Smooth muscle cell (in vitro differentiated cells): ENCODE results near the gene SNAPC1. TPM values are rescaled to one million over a fixed set of nuclear protein-coding genes. Genes with fewer than 3 reads are reported as not detected.

Experiments
- DNase-seq: peaks from one replicate; lab custom pipeline; 2025; ENCODE audit not compliant: unreplicated experiment; lab: John Stamatoyannopoulos, UW
- H2AFZ ChIP-seq: fragments of 200-600 bp; sonication (generic); 2 replicates; pipeline ENCODE4 v1.6.0; 2016; ENCODE audit warnings: antibody characterized with exemption, low read depth, mild to moderate bottlenecking
- H3F3A ChIP-seq: fragments of 200-600 bp; sonication (generic); 2 replicates; pipeline ENCODE4 v1.6.0; 2017; ENCODE audit warnings: antibody characterized with exemption, low read depth
- H3K27ac ChIP-seq: fragments of 200-600 bp; sonication (generic); 2 replicates; pipeline ENCODE4 v1.5.1; 2016; ENCODE audit warnings: low read depth, mild to moderate bottlenecking
- H3K27me3 ChIP-seq: fragments of 200-600 bp; sonication (generic); 2 replicates; pipeline ENCODE4 v1.6.1; 2016; ENCODE audit warnings: low read depth, mild to moderate bottlenecking
- H3K36me3 ChIP-seq: fragments of 200-600 bp; sonication (generic); 2 replicates; pipeline ENCODE4 v1.5.1; 2016; ENCODE audit warnings: low read depth
- H3K4me1 ChIP-seq: fragments of 200-600 bp; sonication (generic); 2 replicates; pipeline ENCODE4 v1.5.1; 2016; ENCODE audit warnings: low read depth
- H3K4me2 ChIP-seq: fragments of 200-600 bp; sonication (generic); 2 replicates; pipeline ENCODE4 v1.6.0; 2016; ENCODE audit warnings: mild to moderate bottlenecking
- H3K4me3 ChIP-seq: fragments of 200-600 bp; sonication (generic); 2 replicates; pipeline ENCODE4 v1.5.1; 2016; ENCODE audit warnings: mild to moderate bottlenecking
- H3K79me2 ChIP-seq: fragments of 200-600 bp; sonication (generic); 2 replicates; pipeline ENCODE4 v1.6.0; 2016; ENCODE audit warnings: low read depth, mild to moderate bottlenecking
- H3K9ac ChIP-seq: fragments of 200-600 bp; sonication (generic); 2 replicates; pipeline ENCODE4 v1.6.0; 2016; ENCODE audit warnings: low read depth
- H3K9me3 ChIP-seq: fragments of 200-600 bp; sonication (generic); replicated peaks from 2 replicates; pipeline ENCODE4 v1.5.1; 2016; ENCODE audit warnings: low read depth
- H4K20me1 ChIP-seq: fragments of 200-600 bp; sonication (generic); 2 replicates; pipeline ENCODE4 v1.6.0; 2016; ENCODE audit warnings: low read depth
- WGBS: methylation state at CpG from one replicate; pipeline ENCODE4 v1.1.7; 2016; ENCODE audit warnings: low lambda C conversion rate; 5-methylcytosine and 5-hydroxymethylcytosine counted together
- polyA plus RNA-seq: library from polyadenylated mRNA; unstranded; fragments of >200 nt; fragmentation: Nextera tagmentation; extraction: Ambion mirVana; gene quantifications from 2 replicates; pipeline ENCODE4 v1.2.1, GENCODE V29; 2016
- total RNA-seq: library from RNA; depleted of rRNA; stranded (reverse); fragments of >200 nt; gene quantifications from 2 replicates; pipeline ENCODE4 v1.2.3, GENCODE V29; 2014
- TF ChIP-seq, protein P1 (sequence below): fragments of 200-600 bp; sonication (generic); IDR thresholded peaks from 2 replicates; pipeline ENCODE4 v1.5.1; 2017; ENCODE audit warnings: borderline replicate concordance, mild to moderate bottlenecking, antibody characterized with exemption; ENCODE audit not compliant: insufficient read depth, poor library complexity, severe bottlenecking

The SNAPC1 gene, protein sequence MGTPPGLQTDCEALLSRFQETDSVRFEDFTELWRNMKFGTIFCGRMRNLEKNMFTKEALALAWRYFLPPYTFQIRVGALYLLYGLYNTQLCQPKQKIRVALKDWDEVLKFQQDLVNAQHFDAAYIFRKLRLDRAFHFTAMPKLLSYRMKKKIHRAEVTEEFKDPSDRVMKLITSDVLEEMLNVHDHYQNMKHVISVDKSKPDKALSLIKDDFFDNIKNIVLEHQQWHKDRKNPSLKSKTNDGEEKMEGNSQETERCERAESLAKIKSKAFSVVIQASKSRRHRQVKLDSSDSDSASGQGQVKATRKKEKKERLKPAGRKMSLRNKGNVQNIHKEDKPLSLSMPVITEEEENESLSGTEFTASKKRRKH
- 13.3 and 13.5 TPM in 2 replicates for total RNA-seq
- polyA plus RNA-seq: 6.1 and 8.4 TPM in 2 replicates

DNA sequence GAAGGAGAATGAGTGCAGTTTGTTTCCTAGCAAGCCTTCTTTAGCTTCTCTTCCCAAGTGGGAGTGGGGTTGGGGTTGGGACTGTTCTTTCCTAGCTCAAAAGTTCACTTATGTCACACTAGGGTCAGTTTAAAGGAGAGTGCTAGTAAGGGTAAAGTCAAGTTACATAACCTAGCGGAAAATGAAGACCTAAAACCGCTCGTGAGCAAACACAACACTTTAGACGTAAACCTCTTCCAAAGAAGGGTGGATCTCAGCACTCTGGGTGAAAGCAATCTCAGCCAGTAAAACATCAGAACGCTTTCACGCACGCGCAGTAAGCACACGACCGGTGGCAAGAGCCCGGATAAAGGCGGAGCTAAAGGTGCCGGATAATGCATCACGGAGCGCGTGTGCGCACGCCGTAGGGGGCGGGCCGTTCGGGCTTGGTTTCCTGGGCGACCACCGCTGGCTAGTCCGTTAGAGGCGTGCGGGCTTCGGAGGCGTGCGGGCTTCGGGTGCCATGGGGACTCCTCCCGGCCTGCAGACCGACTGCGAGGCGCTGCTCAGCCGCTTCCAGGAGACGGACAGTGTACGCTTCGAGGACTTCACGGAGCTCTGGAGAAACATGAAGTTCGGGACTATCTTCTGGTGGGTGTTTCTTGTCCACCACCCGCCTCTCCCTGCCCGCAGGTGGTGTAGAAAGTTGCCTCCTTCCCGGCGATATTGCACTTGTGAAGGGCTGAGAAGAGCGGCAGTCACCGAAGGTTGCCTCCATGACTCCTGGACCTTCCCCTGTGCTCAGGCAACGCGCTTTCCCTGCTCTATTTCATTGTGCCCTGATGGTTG is at the start of gene SNAPC1:
SNAPC1 (plus strand) TSS at position 462 of the 828 bp plus-strand sequence; CDS start at position 503, 41 bp downstream.
- H2AFZ ChIP-seq: peak within 1 kb of the TSS; percentile 91
- peak within 1 kb of the TSS; percentile 90 for H3K4me2 ChIP-seq
- H3K4me3 ChIP-seq: peak within 1 kb of the TSS; percentile 84
- no peaks in the 10 kb centered on the region for H3K9me3 ChIP-seq
- H3K4me1 ChIP-seq: peaks cover 36% of the 10 kb centered on the region
- peak within 1 kb of the TSS; percentile 84 for H3K9ac ChIP-seq
- peak within 1 kb of the TSS; percentile 76 for H3K27ac ChIP-seq
- H3K27me3 ChIP-seq: no peaks in the 10 kb centered on the region
- TF ChIP-seq, protein P1, sequence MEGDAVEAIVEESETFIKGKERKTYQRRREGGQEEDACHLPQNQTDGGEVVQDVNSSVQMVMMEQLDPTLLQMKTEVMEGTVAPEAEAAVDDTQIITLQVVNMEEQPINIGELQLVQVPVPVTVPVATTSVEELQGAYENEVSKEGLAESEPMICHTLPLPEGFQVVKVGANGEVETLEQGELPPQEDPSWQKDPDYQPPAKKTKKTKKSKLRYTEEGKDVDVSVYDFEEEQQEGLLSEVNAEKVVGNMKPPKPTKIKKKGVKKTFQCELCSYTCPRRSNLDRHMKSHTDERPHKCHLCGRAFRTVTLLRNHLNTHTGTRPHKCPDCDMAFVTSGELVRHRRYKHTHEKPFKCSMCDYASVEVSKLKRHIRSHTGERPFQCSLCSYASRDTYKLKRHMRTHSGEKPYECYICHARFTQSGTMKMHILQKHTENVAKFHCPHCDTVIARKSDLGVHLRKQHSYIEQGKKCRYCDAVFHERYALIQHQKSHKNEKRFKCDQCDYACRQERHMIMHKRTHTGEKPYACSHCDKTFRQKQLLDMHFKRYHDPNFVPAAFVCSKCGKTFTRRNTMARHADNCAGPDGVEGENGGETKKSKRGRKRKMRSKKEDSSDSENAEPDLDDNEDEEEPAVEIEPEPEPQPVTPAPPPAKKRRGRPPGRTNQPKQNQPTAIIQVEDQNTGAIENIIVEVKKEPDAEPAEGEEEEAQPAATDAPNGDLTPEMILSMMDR: no peak
- H3K36me3 ChIP-seq: no peaks in the 10 kb centered on the region
- no peaks in the 10 kb centered on the region for H3F3A ChIP-seq
- peaks cover 27% of the 10 kb centered on the region for H3K79me2 ChIP-seq
- no peaks in the 10 kb centered on the region for H4K20me1 ChIP-seq
- 2% methylated on average over 48 of the region's 49 CpGs for WGBS
- peak; percentile 81 for DNase-seq

DNA sequence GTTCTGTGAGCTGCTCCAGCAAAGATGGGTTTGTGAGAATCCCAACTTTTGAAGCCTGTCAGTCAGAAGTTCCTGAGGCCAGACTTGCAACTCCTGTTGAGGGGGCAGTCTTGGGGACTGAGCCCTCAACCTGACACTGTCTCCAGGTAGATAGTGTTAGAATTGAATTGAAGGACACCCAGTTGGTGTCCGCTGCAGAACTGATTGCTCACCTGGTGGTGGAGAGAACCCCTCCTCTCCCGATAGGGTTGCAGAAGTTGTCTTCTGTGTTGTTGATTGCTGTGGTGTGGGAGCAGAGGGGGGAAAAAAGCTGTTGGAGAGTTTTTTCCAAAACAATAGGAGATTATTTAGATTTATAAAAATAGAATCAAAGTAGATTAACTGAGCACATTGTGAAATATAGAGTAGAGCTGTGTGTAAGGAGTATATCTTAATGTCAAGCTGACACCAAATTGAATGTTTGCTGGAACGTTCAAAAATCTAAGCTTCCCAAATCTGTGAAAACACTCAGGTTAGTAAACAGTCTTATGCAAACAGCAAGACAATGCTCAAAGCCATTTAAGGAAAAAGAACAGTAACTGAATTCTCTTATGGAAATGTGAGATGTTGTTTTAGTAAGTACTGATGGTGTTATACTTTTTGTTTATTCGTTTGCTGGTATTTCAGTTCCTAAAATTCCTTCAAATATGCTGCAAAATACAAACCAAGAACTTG is 48.3 kb upstream of the SNAPC1 start:
- Histone ChIP-seq H2AFZ (no peak overlapping the region), H3F3A (peaks cover 5% of the 10 kb centered on the region), H3K4me2 (no peak overlapping the region), H3K27me3 (no peaks in the 10 kb centered on the region), H3K4me1 (peaks cover 65% of the 10 kb centered on the region), H3K9ac (no peak overlapping the region), H3K4me3 (no peak overlapping the region), H3K27ac (peak overlapping the region; percentile 1), H3K9me3 (no peaks in the 10 kb centered on the region), H3K79me2 (peaks cover 100% of the 10 kb centered on the region), H3K36me3 (no peaks in the 10 kb centered on the region), H4K20me1 (peaks cover 100% of the 10 kb centered on the region)
- 69% methylated on average over 4 of the region's 4 CpGs for WGBS
- DNase-seq: no peak
- TF ChIP-seq, protein P1: no peak

DNA sequence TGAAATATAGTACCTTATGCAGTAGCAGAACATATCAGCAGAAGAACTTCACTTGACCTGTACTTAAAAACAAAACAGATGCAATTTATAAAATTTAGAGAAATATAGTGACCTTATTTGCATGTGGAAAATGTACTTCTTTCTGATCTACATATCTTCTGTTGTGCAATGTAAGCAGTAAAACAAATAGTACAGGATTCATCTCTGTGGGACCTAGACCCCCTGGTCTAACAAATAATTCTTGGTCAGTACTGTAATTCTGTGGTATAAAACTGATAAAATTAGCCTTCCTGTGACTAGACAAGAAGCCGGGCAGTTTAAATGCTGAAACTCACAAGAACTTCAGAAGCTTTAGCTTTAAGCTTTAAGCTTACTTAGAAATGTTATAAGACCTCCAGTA is 45.3 kb upstream of the SNAPC1 start:
- TF ChIP-seq, protein P1: no peak
- WGBS: 31% methylated on average over 1 of the region's 1 CpG
- H4K20me1 ChIP-seq: peaks cover 100% of the 10 kb centered on the region
- peaks cover 63% of the 10 kb centered on the region for H3K4me1 ChIP-seq
- peak overlapping the region; percentile 80 for H3K4me2 ChIP-seq
- H3K36me3 ChIP-seq: peaks cover 7% of the 10 kb centered on the region
- no peak overlapping the region for H3K4me3 ChIP-seq
- no peak overlapping the region for H3K9ac ChIP-seq
- peaks cover 100% of the 10 kb centered on the region for H3K79me2 ChIP-seq
- H2AFZ ChIP-seq: no peak overlapping the region
- no peak for DNase-seq
- peaks cover 13% of the 10 kb centered on the region for H3F3A ChIP-seq
- H3K27me3 ChIP-seq: no peaks in the 10 kb centered on the region
- no peaks in the 10 kb centered on the region for H3K9me3 ChIP-seq
- H3K27ac ChIP-seq: peak overlapping the region; percentile 90
